ENCODE data around the gene MEOX1. TPM values are rescaled to one million over a fixed set of nuclear protein-coding genes. Genes with fewer than 3 reads are reported as not detected.
"Not testable (repeated sequence)": the region's sequence is repeated elsewhere in the genome, so short reads cannot be mapped to it uniquely, and the experiment has no call there.

The MEOX1 gene
- 10.1 TPM for polyA plus RNA-seq (ENCODE audit: insufficient read length)

GRCh38 chr17:43661699-43662412 lies at the start of gene MEOX1:
Gene MEOX1 (minus strand): TSS chr17:43661922. CDS start chr17:43661534, 388 bp downstream.
- DNase-seq, result peak; percentile 86

DNA sequence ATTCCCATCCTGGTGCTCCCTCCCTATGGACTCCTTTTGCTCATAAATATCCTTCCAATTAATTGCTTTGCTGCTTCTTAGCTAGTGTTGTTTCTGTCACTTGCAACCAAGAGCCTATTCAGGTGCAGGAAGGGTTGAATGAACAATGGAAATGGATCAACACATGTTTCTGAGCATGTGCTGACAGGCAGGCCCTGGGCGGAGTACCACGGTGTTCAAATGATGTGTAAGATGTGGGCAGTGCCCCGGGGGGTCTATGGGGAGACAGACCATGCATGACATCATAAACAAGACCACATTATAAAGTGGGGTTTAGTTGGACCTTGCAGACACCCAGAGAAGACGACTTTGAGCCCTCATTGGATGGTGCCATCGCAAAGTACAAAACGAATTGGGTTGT lies 48.4 kb upstream of the MEOX1 start:
- no peak for DNase-seq

DNA sequence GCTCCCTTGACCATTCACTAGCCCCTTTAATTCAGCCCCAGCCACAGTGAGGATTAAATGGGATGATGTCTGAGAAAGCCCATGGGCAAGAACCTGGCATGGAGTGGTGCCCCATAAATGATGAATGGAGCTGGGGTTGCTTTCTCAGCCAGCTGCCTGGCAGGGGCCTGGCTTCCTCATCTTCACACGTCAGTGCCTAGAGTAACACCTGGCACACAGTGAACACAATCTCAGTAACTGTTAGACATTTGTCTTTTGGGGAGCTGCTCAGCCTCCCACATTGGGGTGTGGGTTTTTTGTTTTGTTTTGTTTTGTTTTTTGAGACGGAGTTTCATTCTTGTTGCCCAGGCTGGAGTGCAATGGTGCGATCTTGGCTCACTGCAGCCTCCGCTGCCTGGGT lies 47.5 kb upstream of the MEOX1 start:
- DNase-seq, result no peak

DNA sequence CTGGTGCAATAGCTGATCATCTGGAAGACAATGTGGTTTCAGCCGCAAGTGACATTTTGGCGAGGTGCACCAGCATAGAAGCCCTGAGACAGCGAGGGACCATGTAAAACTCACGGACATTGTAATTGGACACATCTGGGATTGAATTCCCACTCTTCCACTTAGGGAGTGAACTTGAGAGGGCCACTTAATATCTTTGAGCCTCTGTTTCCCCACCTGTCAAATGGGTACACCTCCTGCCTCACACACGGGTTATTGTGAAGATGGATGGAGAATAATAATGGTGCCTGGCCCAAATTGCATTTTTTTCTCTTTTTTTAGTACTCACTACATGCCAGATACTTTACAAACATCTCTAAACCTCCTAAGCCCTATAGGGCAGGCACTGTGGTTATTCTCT lies 45.5 kb upstream of the MEOX1 start:
- DNase-seq, result no peak

- no peak for DNase-seq
These were observed 44.5 kb upstream of the MEOX1 start for GRCh38 chr17:43706235-43706634.

GRCh38 chr17:43703630-43704029 lies 41.9 kb upstream of the MEOX1 start:
- no peak for DNase-seq

DNA sequence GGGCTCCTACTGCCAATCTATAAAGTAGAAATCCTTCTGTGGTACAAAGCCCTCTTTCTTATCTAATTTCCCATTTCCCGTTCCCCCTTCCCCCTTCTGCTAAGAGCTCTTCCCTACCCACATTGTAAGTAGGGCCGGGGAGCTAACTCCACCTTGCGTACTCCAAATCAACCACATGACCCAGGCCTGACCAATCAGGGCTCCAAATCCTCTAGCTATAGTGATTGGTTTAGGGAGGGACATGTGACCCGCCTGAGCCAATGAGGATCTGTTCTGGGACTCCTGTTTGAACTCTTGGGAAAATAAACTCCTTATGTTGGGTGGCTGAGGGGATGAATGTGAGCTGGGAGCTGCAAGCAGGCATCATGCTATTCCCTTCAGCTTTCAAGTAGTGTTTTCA lies 40.9 kb upstream of the MEOX1 start:
- DNase-seq, result no peak

DNA sequence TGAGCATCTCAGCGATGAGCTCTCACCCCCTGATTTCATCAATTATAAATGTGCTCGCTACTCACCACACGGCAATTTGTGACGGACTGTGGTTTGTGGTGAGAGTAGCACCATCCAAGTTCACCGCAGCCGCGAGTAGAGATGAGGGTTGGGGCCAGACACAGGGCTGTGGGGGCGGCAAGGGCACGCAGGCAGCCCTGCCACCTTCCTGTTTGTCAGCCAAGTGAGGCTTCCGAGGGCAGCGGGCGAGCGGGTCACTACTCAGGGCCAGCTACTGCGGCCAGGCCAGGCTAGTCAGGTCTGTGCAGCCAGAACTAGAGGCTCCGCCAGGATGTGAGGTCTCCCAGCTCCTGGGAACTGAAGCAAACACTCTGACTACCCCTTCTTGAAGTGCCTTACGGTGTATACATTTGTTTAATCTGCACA lies 39.6 kb upstream of the MEOX1 start:
- no peak for DNase-seq

DNA sequence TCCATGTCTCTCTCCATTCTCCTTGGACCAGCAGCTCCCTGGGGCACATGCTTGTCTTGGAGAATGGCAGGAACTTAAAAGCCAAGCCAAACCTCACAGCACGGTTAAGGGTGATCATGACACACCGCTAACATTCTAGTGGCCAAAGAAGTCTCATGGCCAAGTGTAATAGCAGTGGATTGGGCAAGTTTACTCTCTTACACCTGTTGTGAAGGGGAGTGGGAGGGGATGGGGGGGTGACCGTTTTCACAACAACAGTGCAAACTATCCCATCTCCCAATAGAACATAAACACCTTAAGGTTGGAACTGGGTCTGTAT lies 37.7 kb upstream of the MEOX1 start:
- no peak for DNase-seq

DNA sequence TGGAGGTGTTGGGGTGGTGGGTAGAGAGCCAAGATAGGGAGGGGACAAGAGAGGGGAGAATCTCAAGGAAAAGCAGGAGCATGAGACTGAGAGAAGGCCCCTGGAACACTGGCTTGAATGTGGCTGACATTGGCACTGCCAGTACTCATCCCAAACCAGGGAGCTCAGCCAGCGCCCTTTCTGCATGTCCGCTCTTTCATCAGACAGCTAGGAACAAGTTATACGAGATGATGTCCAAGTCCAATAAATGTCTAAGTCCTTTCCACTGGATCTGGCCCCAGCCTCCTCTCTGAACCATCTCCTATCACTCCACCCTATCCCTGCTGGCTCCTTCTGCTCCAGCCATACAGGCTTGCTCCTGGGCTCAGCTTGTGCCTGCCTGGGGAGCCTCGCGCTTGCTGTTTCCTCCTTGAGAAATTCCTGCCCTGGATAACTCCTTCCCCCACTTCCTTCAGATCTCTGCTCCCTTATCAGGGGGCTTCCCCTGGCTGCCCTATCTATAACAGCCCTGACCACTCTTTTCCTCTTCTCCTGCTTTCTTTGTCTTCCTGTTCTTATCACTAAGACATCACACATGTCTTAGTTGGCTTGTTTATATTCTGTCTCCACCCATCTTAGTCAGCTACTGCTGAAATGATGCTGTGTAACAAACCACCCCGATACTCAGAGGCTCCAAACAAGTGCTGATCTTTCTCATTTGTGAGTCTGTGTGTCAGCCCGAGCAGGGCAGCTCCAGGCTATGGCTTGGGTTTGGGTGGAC lies 37.1 kb upstream of the MEOX1 start:
- no peak for DNase-seq

GRCh38 chr17:43697937-43698336 lies 36.2 kb upstream of the MEOX1 start:
- DNase-seq, result no peak

DNA sequence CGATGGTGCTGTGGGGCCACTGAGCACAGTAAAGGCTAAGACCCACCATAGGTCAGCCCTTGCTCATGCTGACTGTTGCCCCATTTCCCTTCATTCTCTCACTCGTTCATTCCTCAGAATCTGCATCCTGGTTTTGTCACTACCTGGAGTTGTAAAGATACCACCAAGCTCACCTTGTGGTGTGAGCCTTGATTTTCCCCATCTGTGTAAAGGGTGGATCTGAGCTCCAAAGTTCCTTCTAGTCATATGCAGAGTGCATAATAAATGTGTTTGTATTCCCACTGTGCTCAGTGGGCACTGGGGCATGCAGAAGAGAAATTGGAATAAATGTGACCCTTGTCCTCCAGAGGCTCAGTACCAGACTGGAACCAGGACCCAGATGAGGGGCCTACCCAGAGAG lies 35.2 kb upstream of the MEOX1 start:
- DNase-seq, result no peak

DNA sequence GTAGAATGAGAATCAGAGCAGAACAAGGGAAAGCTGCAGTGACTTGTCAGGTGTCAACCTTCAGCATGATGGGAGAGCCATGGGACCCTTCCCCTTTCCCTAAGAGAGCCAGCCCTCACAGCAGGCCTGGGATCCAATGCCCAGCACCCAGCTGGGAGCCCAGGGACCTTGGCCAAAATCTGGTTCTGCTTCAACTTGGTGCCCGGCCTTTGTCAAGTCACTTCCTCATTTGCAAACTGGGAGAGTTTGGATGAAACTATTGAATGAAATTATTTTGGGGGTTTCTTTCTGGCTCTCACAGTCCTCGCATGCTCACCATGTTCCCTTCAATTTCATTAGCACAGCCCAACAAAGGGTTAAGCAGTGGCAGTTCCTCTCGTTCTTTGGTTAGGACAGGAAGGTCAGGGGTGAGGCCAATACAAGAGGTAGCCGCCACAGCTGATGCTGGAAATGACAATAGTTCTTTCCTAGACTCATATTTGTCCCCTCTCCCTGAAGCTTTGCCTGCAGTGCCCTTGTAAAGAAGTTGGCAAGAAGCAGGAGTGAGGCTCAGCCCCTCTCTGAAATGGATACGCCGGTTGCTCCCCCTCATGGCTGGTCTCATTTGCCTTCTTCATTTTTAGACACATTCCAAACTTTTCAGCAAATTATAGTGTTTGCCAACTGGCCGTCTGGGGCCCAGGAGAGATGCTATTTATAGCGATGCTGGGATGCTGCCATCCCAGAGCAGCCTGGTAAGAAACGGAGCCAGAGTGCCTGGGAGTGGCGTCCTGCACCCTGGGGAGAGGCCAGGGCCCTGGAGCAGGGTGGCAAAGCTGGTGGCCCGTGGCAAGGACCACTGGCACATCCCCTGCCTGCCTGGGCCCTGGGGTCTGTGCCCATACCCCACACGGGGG lies 34.5 kb upstream of the MEOX1 start:
- no peak for DNase-seq

- peak; percentile 69 for DNase-seq
These were observed 32.6 kb upstream of the MEOX1 start for GRCh38 chr17:43694081-43694870.

- no peak for DNase-seq
These were observed 29.6 kb upstream of the MEOX1 start for GRCh38 chr17:43691317-43691693.

- no peak for DNase-seq
These were observed 29.0 kb upstream of the MEOX1 start for GRCh38 chr17:43690624-43691316.

DNA sequence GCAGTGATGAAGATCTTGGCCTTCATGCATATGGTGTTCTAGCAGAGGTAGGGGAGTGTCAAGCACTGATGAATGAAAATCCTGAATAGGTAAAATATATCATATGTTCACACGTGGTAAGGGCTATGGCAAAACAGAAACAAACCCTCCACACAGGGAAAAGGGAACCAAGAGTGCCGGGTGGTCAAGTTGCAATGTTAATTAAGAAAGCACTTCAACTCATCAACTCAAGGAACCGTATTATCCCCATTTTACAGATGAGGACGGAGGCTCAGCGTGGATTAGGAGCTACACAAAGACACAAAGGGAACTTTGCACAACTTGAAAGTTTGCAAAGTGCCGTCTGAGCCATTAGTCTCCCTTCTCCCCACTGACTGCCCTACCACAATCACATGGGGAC lies 28.1 kb upstream of the MEOX1 start:
- DNase-seq, result no peak

DNA sequence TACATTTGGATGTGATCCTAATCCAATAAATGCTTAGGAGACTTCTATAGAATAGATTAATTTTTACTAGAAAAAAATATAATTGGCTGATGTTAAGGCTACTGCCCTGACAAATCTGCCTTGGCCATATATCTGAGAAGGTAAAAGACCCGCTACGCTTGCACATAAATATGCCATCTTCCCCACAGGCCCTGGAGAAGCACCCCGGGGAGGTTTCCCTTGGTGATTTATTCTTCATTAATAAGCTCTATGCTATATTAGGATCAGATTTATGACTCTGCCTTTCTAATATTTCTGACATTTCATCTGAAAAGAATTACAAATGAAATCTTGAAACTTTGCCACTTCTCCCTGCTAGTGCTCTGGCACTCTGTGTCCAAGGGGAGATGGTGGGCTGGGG lies 27.4 kb upstream of the MEOX1 start:
- DNase-seq, result no peak

GRCh38 chr17:43686957-43687356 lies 25.2 kb upstream of the MEOX1 start:
- DNase-seq, result not testable (repeated sequence)

GRCh38 chr17:43683928-43684653 lies 22.4 kb upstream of the MEOX1 start:
- no peak for DNase-seq

GRCh38 chr17:43680461-43680860 lies 18.7 kb upstream of the MEOX1 start:
- DNase-seq, result no peak

Measured in hindlimb muscle (tissue), 1 donor.